IgD-negative memory B cell (primary cell): ENCODE data around the gene KLHL33. TPM values are rescaled to one million over a fixed set of nuclear protein-coding genes. Genes with fewer than 3 reads are reported as not detected.

Source experiments
- H3K27ac Mint-ChIP-seq, 3 donors: one replicate each; pipeline ENCODE4 v1.8.0; 2020 to 2022; ENCODE audit warnings: mild to moderate bottlenecking in 3 of 3, mixed read lengths in 3 of 3, moderate library complexity in 1 of 3
- H3K27me3 Mint-ChIP-seq: one replicate; pipeline ENCODE4 v1.8.0; 2021; ENCODE audit warnings: mixed read lengths
- H3K36me3 Mint-ChIP-seq: one replicate; pipeline ENCODE4 v1.8.0; 2020; ENCODE audit warnings: mild to moderate bottlenecking, mixed read lengths
- H3K4me1 Mint-ChIP-seq, 3 donors: one replicate each; pipeline ENCODE4 v1.8.0; 2020 to 2022; ENCODE audit warnings: mixed read lengths in 3 of 3, mild to moderate bottlenecking in 1 of 3
- H3K4me3 Mint-ChIP-seq, 4 donors: one replicate each; pipeline ENCODE4 v1.8.0; 2020 to 2022; ENCODE audit warnings: mild to moderate bottlenecking in 4 of 4, mixed read lengths in 4 of 4, moderate library complexity in 3 of 4
- H3K9me3 Mint-ChIP-seq, 3 donors: one replicate each; pipeline ENCODE4 v1.8.0; 2020 to 2021; ENCODE audit warnings: mixed read lengths in 3 of 3, mild to moderate bottlenecking in 1 of 3
- polyA plus RNA-seq: library from polyadenylated mRNA; unstranded; fragments of 300-500 nt; fragmentation: Illumina TruSeq; gene quantifications from one replicate; pipeline ENCODE4 v1.2.3, GENCODE V29; 2021

The KLHL33 gene, protein sequence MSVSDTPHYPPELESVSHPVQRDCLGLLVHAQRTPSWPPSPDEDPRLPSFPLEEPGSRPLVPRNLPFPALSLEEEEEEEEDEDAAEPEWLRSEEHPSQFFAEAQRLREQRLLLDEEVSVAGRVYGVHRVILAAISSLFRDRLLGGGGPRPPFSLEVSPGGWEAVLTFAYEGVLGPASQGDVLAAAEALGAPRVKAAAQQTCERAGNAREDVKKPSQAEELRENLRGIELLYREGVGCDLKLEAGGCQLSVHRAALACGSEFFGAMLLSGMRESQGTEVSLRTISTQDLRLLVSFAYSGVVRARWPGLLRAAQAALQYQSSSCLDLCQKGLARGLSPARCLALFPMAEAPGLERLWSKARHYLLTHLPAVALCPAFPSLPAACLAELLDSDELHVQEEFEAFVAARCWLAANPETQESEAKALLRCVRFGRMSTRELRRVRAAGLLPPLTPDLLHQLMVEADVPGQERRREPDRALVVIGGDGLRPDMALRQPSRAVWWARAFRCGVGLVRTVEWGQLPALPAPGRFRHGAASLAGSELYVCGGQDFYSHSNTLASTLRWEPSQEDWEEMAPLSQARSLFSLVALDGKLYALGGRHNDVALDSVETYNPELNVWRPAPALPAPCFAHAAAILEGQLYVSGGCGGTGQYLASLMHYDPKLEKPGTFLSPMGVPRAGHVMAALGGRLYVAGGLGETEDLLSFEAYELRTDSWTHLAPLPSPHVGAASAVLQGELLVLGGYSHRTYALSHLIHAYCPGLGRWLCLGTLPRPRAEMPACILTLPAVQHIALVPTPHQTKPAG
- polyA plus RNA-seq, result 0.10 TPM

DNA sequence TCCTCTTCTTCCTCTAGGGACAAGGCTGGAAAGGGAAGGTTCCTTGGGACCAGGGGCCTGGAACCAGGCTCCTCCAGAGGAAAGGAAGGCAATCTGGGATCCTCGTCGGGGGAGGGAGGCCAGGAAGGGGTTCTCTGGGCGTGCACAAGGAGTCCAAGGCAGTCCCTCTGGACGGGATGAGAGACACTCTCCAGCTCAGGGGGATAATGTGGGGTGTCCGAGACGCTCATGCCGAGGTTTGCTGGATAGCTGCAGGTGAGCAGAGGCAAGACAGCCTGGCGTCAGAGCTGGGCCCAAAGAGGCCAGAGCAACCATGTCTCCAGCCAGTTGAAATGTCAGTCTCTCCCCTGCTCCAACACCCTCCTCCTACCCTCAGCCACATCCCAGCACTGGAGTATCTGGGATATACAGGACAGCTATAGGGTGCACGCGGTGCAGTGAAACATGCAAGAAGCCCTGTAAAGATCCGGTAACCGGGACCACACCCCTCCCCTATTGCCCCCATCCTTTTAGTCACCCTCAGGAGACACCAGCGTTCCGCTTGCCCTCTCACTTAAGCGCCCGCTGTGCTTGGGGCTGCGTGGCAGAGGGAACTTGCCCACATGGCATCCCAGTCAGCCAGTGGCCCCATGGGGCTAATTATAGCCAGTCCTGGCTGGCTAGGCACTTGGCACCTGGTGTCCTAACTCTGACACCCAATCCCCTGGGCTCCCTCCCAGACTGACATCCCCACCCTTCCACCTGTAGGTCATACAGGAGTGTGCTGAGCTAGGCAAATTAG lies at the start of gene KLHL33:
Gene KLHL33 (minus strand): TSS at position 585 of the 781 bp plus-strand sequence. CDS start 355 bp downstream, at position 230.
- H3K4me1 Mint-ChIP-seq, result peaks cover 23 to 29% (median 28%) of the 10 kb centered on the region in 3 donors
- H3K27me3 Mint-ChIP-seq, result no peaks in the 10 kb centered on the region
- H3K36me3 Mint-ChIP-seq, result no peaks in the 10 kb centered on the region
- peak within 1 kb of the TSS in 3 of 4 donors; percentile 28 to 72 (median 30) for H3K4me3 Mint-ChIP-seq
- H3K9me3 Mint-ChIP-seq, result peaks cover 0 to 2% (median 0%) of the 10 kb centered on the region in 3 donors
- H3K27ac Mint-ChIP-seq, result peak within 1 kb of the TSS in 1 of 3 donors; percentile 73

DNA sequence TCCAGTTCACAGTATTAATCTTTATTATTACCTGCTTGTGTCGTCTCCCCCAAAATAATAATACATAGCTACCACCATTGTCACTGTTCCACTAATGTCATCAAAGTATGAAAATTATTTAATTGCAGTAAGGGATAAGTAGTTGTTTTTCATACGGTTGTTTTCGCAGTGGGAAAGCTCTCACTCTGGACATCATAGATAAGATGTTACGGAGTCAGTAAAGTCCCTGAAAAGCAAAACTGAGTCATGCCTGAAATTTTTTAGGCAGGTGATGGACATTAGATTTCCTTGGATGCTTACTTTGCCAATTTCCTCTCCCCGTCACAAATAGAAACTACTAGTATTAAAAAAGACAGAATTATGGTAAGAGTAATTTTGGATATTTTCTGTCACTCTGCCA lies 46.4 kb upstream of the KLHL33 start:
- H3K9me3 Mint-ChIP-seq, result no peaks in the 10 kb centered on the region
- peaks cover 6% of the 10 kb centered on the region for H3K36me3 Mint-ChIP-seq
- no peaks in the 10 kb centered on the region for H3K27me3 Mint-ChIP-seq
- H3K4me3 Mint-ChIP-seq, result no peak overlapping the region
- H3K4me1 Mint-ChIP-seq, result peaks cover 12 to 20% (median 12%) of the 10 kb centered on the region in 3 donors
- no peak overlapping the region for H3K27ac Mint-ChIP-seq

DNA sequence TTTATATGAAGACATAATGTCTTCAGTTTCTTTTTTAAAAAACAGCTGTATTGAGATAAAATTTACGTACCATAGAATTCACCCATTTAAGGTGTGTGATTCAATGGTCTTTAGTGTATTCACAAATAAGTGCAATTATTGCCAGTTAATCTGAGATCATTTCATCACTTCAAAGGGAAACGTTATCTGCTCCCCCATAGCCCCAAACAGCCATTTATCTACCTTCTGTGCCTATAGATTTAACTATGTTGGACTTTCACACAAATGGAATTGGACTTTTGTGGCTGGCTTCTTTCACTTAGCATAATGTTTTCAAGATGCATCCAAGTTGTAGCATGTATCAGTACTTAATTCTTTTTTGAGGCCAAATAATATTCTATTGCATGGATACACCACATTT lies 42.9 kb upstream of the KLHL33 start:
- peaks cover 9 to 23% (median 14%) of the 10 kb centered on the region in 3 donors for H3K4me1 Mint-ChIP-seq
- H3K36me3 Mint-ChIP-seq, result peaks cover 14% of the 10 kb centered on the region
- H3K27ac Mint-ChIP-seq, result no peak overlapping the region
- no peak overlapping the region for H3K4me3 Mint-ChIP-seq
- no peaks in the 10 kb centered on the region for H3K9me3 Mint-ChIP-seq
- no peaks in the 10 kb centered on the region for H3K27me3 Mint-ChIP-seq

DNA sequence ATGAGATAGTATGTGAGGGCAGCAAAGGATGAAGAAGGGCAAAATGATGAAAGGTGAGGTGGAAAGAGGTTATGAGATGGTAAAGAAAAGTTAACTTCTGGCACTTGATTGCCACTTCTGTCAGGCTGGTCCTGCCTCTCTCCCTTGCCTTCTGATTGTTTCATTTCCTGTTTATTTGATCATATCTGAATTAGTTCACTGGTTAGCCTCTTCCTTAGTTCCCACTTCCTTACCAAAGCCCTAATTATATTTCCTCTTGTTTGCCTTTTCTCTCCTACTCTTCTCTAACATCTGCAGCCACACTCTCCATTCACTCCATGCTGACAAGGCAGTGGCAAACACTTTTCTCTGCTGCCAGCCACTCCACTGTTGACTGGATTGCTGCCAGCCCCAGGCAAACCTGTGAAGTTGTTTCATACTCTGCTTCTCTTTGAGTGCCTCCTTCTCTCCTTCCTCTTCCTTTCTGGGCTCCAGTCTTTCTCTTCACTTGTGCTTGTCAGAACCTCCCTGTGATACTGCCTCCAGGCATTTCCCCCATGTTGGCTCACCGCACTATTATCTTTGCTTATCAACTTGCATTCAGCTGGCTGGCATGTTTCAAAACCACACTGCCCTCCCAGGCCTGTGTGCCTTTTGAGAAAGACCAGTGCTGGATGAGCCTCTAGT lies 41.4 kb upstream of the KLHL33 start:
- Mint-ChIP-seq H3K27ac (peak overlapping the region; percentile 1 to 91 (median 10)), H3K27me3 (no peaks in the 10 kb centered on the region), H3K9me3 (no peaks in the 10 kb centered on the region), H3K36me3 (peaks cover 15% of the 10 kb centered on the region), H3K4me1 (peaks cover 10 to 23% (median 16%) of the 10 kb centered on the region in 3 donors), H3K4me3 (peak overlapping the region; percentile 4 to 83 (median 50))

DNA sequence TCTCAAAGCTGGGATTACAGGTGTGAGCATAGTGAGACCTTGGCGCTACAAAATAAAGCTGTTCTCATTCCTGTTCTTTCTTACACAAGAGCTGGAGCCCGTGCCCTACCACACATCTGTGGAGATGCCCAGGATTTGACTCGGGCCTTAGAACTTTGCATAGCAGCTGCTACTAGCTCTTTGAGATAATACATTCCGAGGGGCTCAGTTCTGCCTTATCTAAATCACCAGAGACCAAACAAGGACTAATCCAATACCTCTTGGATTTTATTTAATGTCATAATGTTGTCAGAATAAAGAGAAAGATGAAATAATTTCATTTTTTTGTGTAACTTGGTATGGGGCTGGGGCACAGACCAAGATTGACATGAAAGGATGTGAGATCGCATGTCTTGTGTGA lies 40.8 kb upstream of the KLHL33 start:
- peak overlapping the region; percentile 1 to 91 (median 10) for H3K27ac Mint-ChIP-seq
- H3K27me3 Mint-ChIP-seq, result no peaks in the 10 kb centered on the region
- peaks cover 15% of the 10 kb centered on the region for H3K36me3 Mint-ChIP-seq
- peak overlapping the region; percentile 4 to 59 (median 38) for H3K4me3 Mint-ChIP-seq
- peaks cover 16 to 29% (median 21%) of the 10 kb centered on the region in 3 donors for H3K4me1 Mint-ChIP-seq
- H3K9me3 Mint-ChIP-seq, result no peaks in the 10 kb centered on the region

DNA sequence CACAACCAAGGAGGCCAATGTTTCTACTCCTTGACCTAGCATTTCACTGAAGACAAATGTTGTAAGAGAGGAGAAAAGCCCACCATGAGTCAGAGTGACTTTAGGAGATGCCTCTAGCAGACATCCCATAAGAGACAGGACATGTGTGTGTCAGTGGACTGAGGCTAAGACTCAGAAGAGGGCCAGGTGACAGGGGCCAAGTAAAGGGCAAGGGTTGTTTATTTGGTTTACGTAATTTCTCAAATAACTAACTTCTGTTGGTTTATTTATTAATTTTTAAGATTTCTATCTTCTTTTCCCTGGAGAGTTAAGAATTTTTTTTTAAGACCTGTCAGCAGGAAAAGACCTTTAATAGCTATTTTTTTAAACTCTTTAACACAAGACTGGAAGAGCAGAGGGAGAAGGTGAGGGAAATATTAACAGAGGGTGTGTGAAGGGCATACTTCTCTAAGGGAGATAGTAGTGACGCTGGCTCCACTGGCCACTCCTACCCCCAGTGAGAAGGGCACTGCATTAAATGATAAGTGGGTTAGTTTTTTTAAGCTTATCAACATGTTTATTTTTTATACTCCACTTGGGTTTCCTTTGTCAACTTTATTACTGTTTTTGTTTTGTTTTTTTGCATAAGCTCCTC lies 36.7 kb upstream of the KLHL33 start:
- H3K27ac Mint-ChIP-seq, result peak overlapping the region in 1 of 3 donors; percentile 5
- H3K27me3 Mint-ChIP-seq, result no peaks in the 10 kb centered on the region
- peak overlapping the region in 2 of 4 donors; percentile 70 to 82 for H3K4me3 Mint-ChIP-seq
- H3K9me3 Mint-ChIP-seq, result no peaks in the 10 kb centered on the region
- H3K4me1 Mint-ChIP-seq, result peaks cover 35 to 40% (median 37%) of the 10 kb centered on the region in 3 donors
- H3K36me3 Mint-ChIP-seq, result peaks cover 16% of the 10 kb centered on the region

DNA sequence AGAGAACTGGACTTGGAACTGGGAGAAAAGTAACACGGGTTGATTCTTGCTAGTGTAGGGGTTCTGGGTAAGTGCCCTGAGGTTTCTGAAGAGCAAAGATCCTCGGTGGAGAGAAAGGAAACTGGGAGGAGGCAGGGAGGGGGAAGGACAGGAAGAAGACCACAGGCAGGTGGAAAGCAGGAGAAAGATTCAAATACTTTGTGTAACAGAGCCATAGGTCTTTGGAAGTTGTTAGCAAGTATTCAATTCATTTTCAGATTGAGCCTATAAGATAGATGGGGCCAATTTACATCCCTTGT lies 34.6 kb upstream of the KLHL33 start:
- no peaks in the 10 kb centered on the region for H3K9me3 Mint-ChIP-seq
- H3K4me1 Mint-ChIP-seq, result peaks cover 24 to 30% (median 26%) of the 10 kb centered on the region in 3 donors
- H3K27me3 Mint-ChIP-seq, result no peaks in the 10 kb centered on the region
- H3K27ac Mint-ChIP-seq, result peak overlapping the region; percentile 76 to 96 (median 76)
- peaks cover 11% of the 10 kb centered on the region for H3K36me3 Mint-ChIP-seq
- peak overlapping the region; percentile 93 to 100 (median 98) for H3K4me3 Mint-ChIP-seq

DNA sequence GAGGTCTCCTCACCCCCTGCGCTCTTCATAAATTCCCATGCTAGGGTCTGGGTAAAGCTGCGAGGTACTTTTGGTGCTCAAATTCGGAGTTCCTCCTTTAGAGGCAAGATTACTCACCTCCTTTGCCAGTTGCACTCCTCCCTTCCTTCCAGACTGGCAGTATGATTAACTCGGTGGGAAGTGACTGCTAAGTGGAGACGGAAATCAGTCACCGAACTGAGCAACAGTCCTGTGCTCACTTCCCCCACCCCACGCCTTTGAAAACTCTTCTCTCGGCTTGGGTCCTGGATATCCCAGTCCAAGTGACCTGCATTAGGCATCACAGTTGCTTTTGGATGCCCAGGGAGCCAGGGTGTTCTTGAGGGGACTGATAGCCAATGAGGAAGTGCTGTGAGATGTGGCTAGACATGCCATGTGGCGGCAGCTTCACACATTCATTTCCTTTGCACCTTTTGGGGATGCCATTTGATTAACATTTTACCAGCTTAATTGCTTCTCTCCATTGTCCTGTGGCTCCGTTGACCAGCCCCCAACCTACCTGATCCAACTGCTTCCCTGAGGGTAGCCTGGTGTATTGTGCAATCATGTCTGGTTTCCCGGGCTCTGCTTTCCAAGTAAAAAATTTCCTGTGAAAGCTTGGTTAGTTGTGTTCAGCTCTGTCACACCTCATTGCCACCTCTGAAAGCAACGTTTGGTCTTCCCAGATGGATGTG lies 34.1 kb upstream of the KLHL33 start:
- H3K36me3 Mint-ChIP-seq, result peaks cover 11% of the 10 kb centered on the region

DNA sequence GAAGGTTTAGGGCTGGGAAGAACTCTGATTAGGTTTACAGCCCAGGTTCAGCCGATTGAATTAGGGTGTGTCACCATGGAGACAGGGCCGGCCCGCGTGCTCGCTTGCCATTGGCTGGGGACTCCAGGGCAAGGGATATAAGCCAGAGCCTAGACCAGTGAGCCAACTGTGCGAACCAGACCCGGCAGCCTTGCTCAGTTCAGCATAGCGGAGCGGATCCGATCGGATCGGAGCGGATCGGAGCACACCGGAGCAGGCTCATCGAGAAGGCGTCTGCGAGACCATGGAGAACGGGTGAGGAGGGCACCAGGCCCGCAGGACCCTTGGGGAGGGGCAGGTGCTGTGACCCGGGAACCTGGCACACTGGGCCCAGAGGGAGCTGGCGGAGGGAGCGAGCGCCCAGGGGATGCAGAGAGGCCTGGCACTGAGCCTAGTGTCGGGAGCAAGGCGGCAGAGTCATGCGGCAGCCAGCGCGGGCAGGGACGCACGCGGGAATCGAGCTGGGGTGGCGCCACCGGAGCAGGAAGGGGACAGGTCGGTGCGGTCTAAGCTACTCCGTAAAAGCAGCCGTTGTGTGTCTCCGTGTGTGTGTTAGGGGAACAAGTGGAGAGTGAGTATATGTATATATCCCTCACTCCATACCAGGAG lies 33.4 kb upstream of the KLHL33 start, which contains the start of gene PNP:
Gene PNP (plus strand): TSS at position 165 of the 648 bp plus-strand sequence. CDS start 119 bp downstream, at position 284.
- Mint-ChIP-seq H3K4me1 (peaks cover 26 to 30% (median 27%) of the 10 kb centered on the region in 3 donors), H3K27me3 (no peaks in the 10 kb centered on the region), H3K9me3 (no peaks in the 10 kb centered on the region), H3K27ac (peak within 1 kb of the TSS; percentile 76 to 96 (median 76)), H3K4me3 (peak within 1 kb of the TSS; percentile 93 to 100 (median 98)), H3K36me3 (peaks cover 10% of the 10 kb centered on the region)

More for the DNA sequence above, 34.1 kb upstream of the KLHL33 start:
- Mint-ChIP-seq H3K4me1 (peaks cover 23 to 30% (median 26%) of the 10 kb centered on the region in 3 donors), H3K27ac (peak overlapping the region; percentile 76 to 96 (median 76)), H3K9me3 (no peaks in the 10 kb centered on the region), H3K4me3 (peak overlapping the region; percentile 93 to 100 (median 98)), H3K27me3 (no peaks in the 10 kb centered on the region)

DNA sequence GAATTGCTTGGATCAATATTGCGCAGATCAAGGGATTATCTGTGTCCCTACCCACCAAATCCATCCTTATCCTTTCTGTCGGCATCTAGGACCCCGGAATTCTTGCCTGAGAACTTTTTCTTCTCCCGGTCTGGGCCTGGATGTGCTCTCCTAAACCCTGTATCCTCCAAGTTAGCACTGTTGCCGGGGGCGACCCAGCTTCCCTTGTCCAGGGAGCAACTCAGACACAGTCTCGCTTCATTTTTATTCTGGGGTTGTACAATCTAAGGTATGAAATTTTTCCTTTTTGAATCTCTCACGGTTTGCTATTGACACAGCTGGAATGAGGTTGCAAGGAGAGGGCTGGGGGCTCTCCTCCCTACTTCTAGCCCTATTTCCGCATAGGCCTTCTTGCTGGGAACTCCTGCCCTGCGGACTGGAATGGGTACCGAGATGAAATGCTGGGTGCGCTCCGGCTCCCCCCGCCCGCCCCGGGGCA lies 32.8 kb upstream of the KLHL33 start:
- Mint-ChIP-seq H3K27ac (peak overlapping the region; percentile 76 to 96 (median 76)), H3K36me3 (peaks cover 5% of the 10 kb centered on the region), H3K4me3 (peak overlapping the region; percentile 93 to 100 (median 98)), H3K4me1 (peaks cover 26 to 30% (median 28%) of the 10 kb centered on the region in 3 donors), H3K9me3 (no peaks in the 10 kb centered on the region), H3K27me3 (no peaks in the 10 kb centered on the region)

DNA sequence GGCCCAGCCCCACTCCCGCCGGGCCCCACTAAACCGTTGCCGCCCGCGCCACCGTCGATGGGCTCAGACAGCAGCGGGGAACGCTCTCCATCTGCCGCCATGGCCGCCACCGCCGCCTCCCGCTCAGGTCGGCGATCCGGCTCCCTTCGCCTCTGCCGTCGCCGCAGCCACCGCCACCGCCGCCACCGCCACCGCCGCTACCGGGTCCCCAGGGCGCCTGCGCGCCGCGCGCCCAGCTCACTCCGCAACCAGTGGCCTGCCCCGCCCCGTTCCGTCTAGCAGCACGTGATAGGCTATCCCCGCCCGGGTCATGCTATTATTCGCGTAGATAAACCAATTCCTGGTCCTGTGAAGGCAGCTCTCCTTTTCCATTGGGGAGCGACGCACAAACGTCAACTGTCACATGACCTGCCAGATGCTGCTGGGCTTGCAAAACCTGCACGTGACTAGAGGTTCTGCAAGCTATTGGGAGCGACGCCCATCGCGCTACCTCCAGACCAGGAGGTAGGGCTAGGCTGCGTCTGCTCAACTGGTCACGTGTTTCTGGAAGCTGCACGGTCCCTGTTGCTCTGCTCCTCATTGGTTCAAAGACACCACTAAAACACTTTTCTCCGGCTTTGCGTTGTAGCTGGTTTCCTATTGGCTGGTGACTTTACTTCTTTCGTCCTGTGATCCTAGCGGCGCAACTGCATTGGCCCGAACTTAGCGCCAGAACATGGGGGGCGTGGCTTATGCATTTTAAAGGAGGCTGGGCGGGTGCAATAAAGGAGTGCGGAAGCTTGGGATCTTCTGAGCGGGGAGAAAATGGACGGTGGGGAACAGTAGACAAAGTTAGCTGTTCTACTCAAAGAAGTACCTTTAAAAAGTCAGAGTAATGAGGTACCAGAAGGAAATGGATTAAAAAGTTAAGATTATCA lies 25.5 kb upstream of the KLHL33 start, which contains the start of gene PIP4P1:
Gene PIP4P1 (minus strand): TSS at position 210 of the 917 bp plus-strand sequence. CDS start 109 bp downstream, at position 101.
- Mint-ChIP-seq H3K27me3 (no peaks in the 10 kb centered on the region), H3K4me3 (peak within 1 kb of the TSS; percentile 84 to 98 (median 96)), H3K4me1 (peaks cover 11 to 44% (median 15%) of the 10 kb centered on the region in 3 donors), H3K9me3 (no peaks in the 10 kb centered on the region), H3K36me3 (peaks cover 2% of the 10 kb centered on the region), H3K27ac (peak within 1 kb of the TSS; percentile 94 to 100 (median 98))
